ENCODE results near the gene TBC1D17. TPM values are rescaled to one million over a fixed set of nuclear protein-coding genes. Genes with fewer than 3 reads are reported as not detected.
A peak's percentile ranks its signal among the peaks of the same experiment; 100 is the strongest.

TBC1D17 gene
- total and polyA plus RNA-seq, 2 of the 13 experiments (the other 11 are each of a cell fraction or from before 2014, with no cell fraction given) = 9.7 to 16.9 TPM

- no peak for TF ChIP-seq HMGXB3 (CRISPR knock-in tag; IDR thresholded peaks at IDR 0.05; ENCODE audit: borderline replicate concordance)
- TF ChIP-seq FOXK2 (IDR thresholded peaks at IDR 0.05) = peak; percentile 74
- peak; percentile 38 for TF ChIP-seq FOXA3 (CRISPR knock-in tag; IDR thresholded peaks at IDR 0.05)
- TF ChIP-seq ZBTB44 (CRISPR knock-in tag; IDR thresholded peaks at IDR 0.05) = no peak
- TF ChIP-seq E2F1 (CRISPR knock-in tag; IDR thresholded peaks at IDR 0.05) = peak; percentile 81
- no peak for TF ChIP-seq ZNF740 (CRISPR knock-in tag; IDR thresholded peaks at IDR 0.05)
- TF ChIP-seq ZNF83 (CRISPR knock-in tag; IDR thresholded peaks at IDR 0.05; ENCODE audit: borderline replicate concordance) = no peak
- no peak for TF ChIP-seq NONO (IDR thresholded peaks at IDR 0.05)
- TF ChIP-seq NONO (CRISPR knock-in tag; conservative IDR thresholded peaks at IDR 0.05) = peak; percentile 68; the same call in 1 of the 2 replicates
- TF ChIP-seq PLSCR1 (CRISPR knock-in tag; IDR thresholded peaks at IDR 0.05; ENCODE audit: borderline replicate concordance) = no peak
- TF ChIP-seq CSRNP1 (CRISPR knock-in tag; IDR thresholded peaks at IDR 0.05) = no peak
- TF ChIP-seq IKZF5 (CRISPR knock-in tag; IDR thresholded peaks at IDR 0.05) = 0 out of 2 replicates have a peak, but pooled peaks have one; percentile 16
- no peak for TF ChIP-seq BATF2 (CRISPR knock-in tag; IDR thresholded peaks at IDR 0.05)
- TF ChIP-seq ZNF33A (CRISPR knock-in tag; IDR thresholded peaks at IDR 0.05; ENCODE audit: borderline replicate concordance) = no peak
- TF ChIP-seq RNF2 (conservative IDR thresholded peaks at IDR 0.05; ENCODE audit: low read depth) = no peak
Measured at GRCh38 chr19:49850487-49851342, 26.8 kb upstream of the TBC1D17 start, which contains the start of gene PTOV1 (continued).
